ENCODE measurements around the gene RFPL4AL1.

DNA sequence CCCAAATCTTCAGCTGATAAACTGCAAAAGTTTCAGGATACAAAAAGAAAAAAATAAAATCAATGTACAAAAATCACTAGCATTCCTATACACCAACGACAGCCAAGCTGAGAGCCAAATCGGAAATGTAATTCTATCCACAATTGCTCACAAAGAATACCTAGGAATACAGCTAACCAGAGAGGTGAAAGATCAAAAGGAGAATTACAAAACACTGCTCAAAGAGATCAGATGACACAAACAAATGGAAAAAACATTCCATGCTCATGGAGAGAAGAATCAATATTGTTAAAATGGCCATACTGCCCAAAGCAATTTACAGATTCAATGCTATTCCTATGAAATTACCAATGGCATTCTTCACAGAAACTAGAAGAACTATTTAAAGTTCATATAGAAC, 33.4 kb downstream of the RFPL4AL1 start:
- TF ChIP-seq, protein P1, sequence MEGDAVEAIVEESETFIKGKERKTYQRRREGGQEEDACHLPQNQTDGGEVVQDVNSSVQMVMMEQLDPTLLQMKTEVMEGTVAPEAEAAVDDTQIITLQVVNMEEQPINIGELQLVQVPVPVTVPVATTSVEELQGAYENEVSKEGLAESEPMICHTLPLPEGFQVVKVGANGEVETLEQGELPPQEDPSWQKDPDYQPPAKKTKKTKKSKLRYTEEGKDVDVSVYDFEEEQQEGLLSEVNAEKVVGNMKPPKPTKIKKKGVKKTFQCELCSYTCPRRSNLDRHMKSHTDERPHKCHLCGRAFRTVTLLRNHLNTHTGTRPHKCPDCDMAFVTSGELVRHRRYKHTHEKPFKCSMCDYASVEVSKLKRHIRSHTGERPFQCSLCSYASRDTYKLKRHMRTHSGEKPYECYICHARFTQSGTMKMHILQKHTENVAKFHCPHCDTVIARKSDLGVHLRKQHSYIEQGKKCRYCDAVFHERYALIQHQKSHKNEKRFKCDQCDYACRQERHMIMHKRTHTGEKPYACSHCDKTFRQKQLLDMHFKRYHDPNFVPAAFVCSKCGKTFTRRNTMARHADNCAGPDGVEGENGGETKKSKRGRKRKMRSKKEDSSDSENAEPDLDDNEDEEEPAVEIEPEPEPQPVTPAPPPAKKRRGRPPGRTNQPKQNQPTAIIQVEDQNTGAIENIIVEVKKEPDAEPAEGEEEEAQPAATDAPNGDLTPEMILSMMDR (IDR thresholded peaks at IDR 0.05 in 4 of 5, conservative IDR thresholded peaks at IDR 0.05 in 1 of 5): no peak
- no peak for TF ChIP-seq POLR2A (IDR thresholded peaks at IDR 0.05)

Measured in gastrocnemius medialis (tissue), 4 donors.